Liver (tissue), 9 donors: Measurements from ENCODE around the gene CFAP126. TPM values are rescaled to one million over a fixed set of nuclear protein-coding genes. Genes with fewer than 3 reads are reported as not detected.

ENCODE experiments used
- DNase-seq: peaks from one replicate; pipeline ENCODE4 v3.0.0-alpha.2; 2017; ENCODE audit warnings: low spot score
- H3K27ac ChIP-seq, 2 donors: one replicate each; pipeline ENCODE4 v1.7.0; 2013; ENCODE audit warnings: inconsistent platforms in 2 of 2, low read length in 2 of 2, control low read depth in 1 of 2, low read depth in 1 of 2, mild to moderate bottlenecking in 1 of 2
- H3K27me3 ChIP-seq, 4 donors: one replicate each; pipeline versions ENCODE4 v1.6.1 to v1.7.0; 2013; ENCODE audit warnings: low read length in 3 of 4, inconsistent platforms in 1 of 4, mild to moderate bottlenecking in 1 of 4, moderate library complexity in 1 of 4; ENCODE audit not compliant: control insufficient read depth in 4 of 4, insufficient read depth in 4 of 4
- H3K36me3 ChIP-seq, 4 donors: one replicate each; pipeline versions ENCODE4 v1.6.1 to v1.7.0; 2013; ENCODE audit warnings: low read length in 3 of 4, mild to moderate bottlenecking in 3 of 4, low read depth in 1 of 4, moderate library complexity in 1 of 4; ENCODE audit not compliant: control insufficient read depth in 4 of 4, insufficient read depth in 3 of 4
- H3K4me1 ChIP-seq, 4 donors: one replicate each; pipeline versions ENCODE4 v1.6.1 to v1.7.0; 2013; ENCODE audit warnings: low read length in 3 of 4, mild to moderate bottlenecking in 3 of 4, moderate library complexity in 1 of 4; ENCODE audit not compliant: control insufficient read depth in 4 of 4, insufficient read depth in 4 of 4
- H3K4me3 ChIP-seq, 3 donors: one replicate each; pipeline versions ENCODE4 v1.6.1 to v1.7.0; 2013; ENCODE audit warnings: low read length in 3 of 3, control low read depth in 1 of 3, low read depth in 1 of 3, mild to moderate bottlenecking in 1 of 3
- H3K9ac ChIP-seq, 2 donors: one replicate each; pipeline ENCODE4 v1.7.0; 2013; ENCODE audit warnings: low read length in 2 of 2, mild to moderate bottlenecking in 2 of 2, moderate library complexity in 2 of 2, control low read depth in 1 of 2, low read depth in 1 of 2
- H3K9me3 ChIP-seq, 4 donors: one replicate each; pipeline versions ENCODE4 v1.6.1 to v1.7.0; 2013; ENCODE audit warnings: low read length in 3 of 4; ENCODE audit not compliant: control insufficient read depth in 4 of 4
- EGR1 ChIP-seq, 2 donors: IDR thresholded peaks; 2 replicates each; pipeline ENCODE4 v1.6.1; 2016 to 2018; ENCODE audit warnings: antibody characterized with exemption in 2 of 2, low read depth in 2 of 2
- FOXA1 ChIP-seq: IDR thresholded peaks from 2 replicates; pipeline ENCODE4 v1.6.1; 2016; ENCODE audit warnings: antibody characterized with exemption
- FOXA2 ChIP-seq: IDR thresholded peaks from 2 replicates; pipeline ENCODE4 v1.6.1; 2016; ENCODE audit warnings: antibody characterized with exemption
- GABPA ChIP-seq, 2 donors: IDR thresholded peaks in 1 of 2; conservative IDR thresholded peaks in 1 of 2; 2 replicates each; pipeline ENCODE4 v1.6.1; 2016; ENCODE audit warnings: antibody characterized with exemption in 2 of 2, mild to moderate bottlenecking in 1 of 2, moderate library complexity in 1 of 2
- HNF4A ChIP-seq, 2 donors: conservative IDR thresholded peaks; 2 replicates each; pipeline ENCODE4 v1.6.1; 2016; ENCODE audit warnings: antibody characterized with exemption in 2 of 2, mild to moderate bottlenecking in 2 of 2
- HNF4G ChIP-seq: IDR thresholded peaks from 2 replicates; pipeline ENCODE4 v1.6.1; 2016; ENCODE audit warnings: antibody characterized with exemption
- JUND ChIP-seq, 2 donors: IDR thresholded peaks; 2 replicates each; pipeline ENCODE4 v1.6.1; 2016; ENCODE audit warnings: antibody characterized with exemption in 2 of 2
- MAX ChIP-seq: IDR thresholded peaks from 2 replicates; pipeline ENCODE4 v1.6.1; 2016; ENCODE audit warnings: antibody characterized with exemption
- NR2F2 ChIP-seq: IDR thresholded peaks from 2 replicates; pipeline ENCODE4 v1.6.1; 2016; ENCODE audit warnings: antibody characterized with exemption
- RAD21 ChIP-seq, 2 donors: IDR thresholded peaks; 2 replicates each; pipeline ENCODE4 v1.6.1; 2016; ENCODE audit warnings: antibody characterized with exemption in 2 of 2, mild to moderate bottlenecking in 2 of 2
- RXRA ChIP-seq, 2 donors: IDR thresholded peaks; 2 replicates each; pipeline ENCODE4 v1.6.1; 2017 to 2018; ENCODE audit warnings: antibody characterized with exemption in 2 of 2, mild to moderate bottlenecking in 1 of 2
- SP1 ChIP-seq: IDR thresholded peaks from 2 replicates; pipeline ENCODE4 v1.6.1; 2018; ENCODE audit warnings: antibody characterized with exemption, mild to moderate bottlenecking
- TAF1 ChIP-seq: conservative IDR thresholded peaks from 2 replicates; pipeline ENCODE4 v1.6.1; 2016; ENCODE audit warnings: antibody characterized with exemption, mild to moderate bottlenecking
- YY1 ChIP-seq: IDR thresholded peaks from 2 replicates; pipeline ENCODE4 v1.6.1; 2016; ENCODE audit warnings: antibody characterized with exemption, mild to moderate bottlenecking
- WGBS: extraction: QIAGEN DNeasy Blood & Tissue Kit; methylation state at CpG from one replicate; pipeline ENCODE4 v1.1.7; 2013; 5-methylcytosine and 5-hydroxymethylcytosine counted together
- polyA plus RNA-seq, 2 donors: library from polyadenylated mRNA; stranded (reverse) in 1 of 2; unstranded in 1 of 2; fragments of 200-250 nt in 1 of 2; fragments of >200 nt in 1 of 2; fragmentation: Nextera tagmentation in 1 of 2; extraction: Ambion mirVana in 1 of 2; gene quantifications; one replicate each; pipeline versions ENCODE4 v1.2.1 to v1.2.3, GENCODE V29; 2013 to 2015
- total RNA-seq, 2 donors: library from RNA; depleted of rRNA; stranded (reverse); fragments of >200 nt; gene quantifications; one replicate each; pipeline ENCODE4 v1.2.3, GENCODE V29; 2014
- TF ChIP-seq, protein P1 (sequence below): IDR thresholded peaks from 2 replicates; pipeline ENCODE4 v1.6.1; 2016; ENCODE audit warnings: antibody characterized with exemption
- TF ChIP-seq, protein P2 (sequence below): IDR thresholded peaks from 2 replicates; pipeline ENCODE4 v1.6.1; 2016; ENCODE audit warnings: antibody characterized with exemption, mild to moderate bottlenecking
- TF ChIP-seq, protein P3 (sequence below): fragments of 150-350 bp; IDR thresholded peaks from 2 replicates; pipeline ENCODE4 v1.5.1; 2017; ENCODE audit warnings: improper control_type of control experiment, low read depth, low read length; ENCODE audit not compliant: missing input control
- TF ChIP-seq, protein P4 (sequence below): IDR thresholded peaks from 2 replicates; pipeline ENCODE4 v1.6.1; 2016; ENCODE audit warnings: antibody characterized with exemption
- donor health status: healthy.
- donor health status: healthy.
- donor health status: healthy.
- donor health status: healthy.
- donor health status: healthy.

Gene CFAP126
- total and polyA plus RNA-seq, 4 donors: not detected

DNA sequence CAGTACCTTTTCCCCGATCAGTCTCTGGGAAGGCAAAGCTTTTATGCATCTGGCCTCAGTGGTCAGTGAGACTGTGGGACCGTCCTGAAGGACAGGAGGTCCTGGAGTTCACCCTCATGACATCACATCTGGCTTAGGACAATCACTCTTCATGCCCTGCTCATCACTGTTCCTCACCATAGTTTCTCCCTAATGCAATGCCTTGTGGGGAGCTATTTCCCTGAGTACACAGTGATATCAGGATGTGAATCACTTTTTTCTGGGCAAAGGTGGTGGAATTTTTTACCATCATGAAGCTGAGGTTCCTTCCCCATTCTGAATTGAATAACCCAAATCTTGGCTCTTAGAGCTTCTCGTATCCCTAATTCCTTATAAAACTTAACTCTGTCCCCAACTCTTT lies 34.8 kb upstream of the CFAP126 start:
- TF ChIP-seq, protein P1, sequence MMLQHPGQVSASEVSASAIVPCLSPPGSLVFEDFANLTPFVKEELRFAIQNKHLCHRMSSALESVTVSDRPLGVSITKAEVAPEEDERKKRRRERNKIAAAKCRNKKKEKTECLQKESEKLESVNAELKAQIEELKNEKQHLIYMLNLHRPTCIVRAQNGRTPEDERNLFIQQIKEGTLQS: no peak
- TF ChIP-seq EGR1 (IDR thresholded peaks at IDR 0.05; ENCODE audit: low read depth in 2 of 2): no peak
- TF ChIP-seq JUND (IDR thresholded peaks at IDR 0.05): no peak
- no peak for TF ChIP-seq GABPA (IDR thresholded peaks at IDR 0.05 in 1 of 2, conservative IDR thresholded peaks at IDR 0.05 in 1 of 2)
- TF ChIP-seq, protein P2, sequence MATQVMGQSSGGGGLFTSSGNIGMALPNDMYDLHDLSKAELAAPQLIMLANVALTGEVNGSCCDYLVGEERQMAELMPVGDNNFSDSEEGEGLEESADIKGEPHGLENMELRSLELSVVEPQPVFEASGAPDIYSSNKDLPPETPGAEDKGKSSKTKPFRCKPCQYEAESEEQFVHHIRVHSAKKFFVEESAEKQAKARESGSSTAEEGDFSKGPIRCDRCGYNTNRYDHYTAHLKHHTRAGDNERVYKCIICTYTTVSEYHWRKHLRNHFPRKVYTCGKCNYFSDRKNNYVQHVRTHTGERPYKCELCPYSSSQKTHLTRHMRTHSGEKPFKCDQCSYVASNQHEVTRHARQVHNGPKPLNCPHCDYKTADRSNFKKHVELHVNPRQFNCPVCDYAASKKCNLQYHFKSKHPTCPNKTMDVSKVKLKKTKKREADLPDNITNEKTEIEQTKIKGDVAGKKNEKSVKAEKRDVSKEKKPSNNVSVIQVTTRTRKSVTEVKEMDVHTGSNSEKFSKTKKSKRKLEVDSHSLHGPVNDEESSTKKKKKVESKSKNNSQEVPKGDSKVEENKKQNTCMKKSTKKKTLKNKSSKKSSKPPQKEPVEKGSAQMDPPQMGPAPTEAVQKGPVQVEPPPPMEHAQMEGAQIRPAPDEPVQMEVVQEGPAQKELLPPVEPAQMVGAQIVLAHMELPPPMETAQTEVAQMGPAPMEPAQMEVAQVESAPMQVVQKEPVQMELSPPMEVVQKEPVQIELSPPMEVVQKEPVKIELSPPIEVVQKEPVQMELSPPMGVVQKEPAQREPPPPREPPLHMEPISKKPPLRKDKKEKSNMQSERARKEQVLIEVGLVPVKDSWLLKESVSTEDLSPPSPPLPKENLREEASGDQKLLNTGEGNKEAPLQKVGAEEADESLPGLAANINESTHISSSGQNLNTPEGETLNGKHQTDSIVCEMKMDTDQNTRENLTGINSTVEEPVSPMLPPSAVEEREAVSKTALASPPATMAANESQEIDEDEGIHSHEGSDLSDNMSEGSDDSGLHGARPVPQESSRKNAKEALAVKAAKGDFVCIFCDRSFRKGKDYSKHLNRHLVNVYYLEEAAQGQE: no peak
- TF ChIP-seq HNF4A (conservative IDR thresholded peaks at IDR 0.05): no peak
- no peak for TF ChIP-seq RXRA (IDR thresholded peaks at IDR 0.05)
- TF ChIP-seq, protein P3, sequence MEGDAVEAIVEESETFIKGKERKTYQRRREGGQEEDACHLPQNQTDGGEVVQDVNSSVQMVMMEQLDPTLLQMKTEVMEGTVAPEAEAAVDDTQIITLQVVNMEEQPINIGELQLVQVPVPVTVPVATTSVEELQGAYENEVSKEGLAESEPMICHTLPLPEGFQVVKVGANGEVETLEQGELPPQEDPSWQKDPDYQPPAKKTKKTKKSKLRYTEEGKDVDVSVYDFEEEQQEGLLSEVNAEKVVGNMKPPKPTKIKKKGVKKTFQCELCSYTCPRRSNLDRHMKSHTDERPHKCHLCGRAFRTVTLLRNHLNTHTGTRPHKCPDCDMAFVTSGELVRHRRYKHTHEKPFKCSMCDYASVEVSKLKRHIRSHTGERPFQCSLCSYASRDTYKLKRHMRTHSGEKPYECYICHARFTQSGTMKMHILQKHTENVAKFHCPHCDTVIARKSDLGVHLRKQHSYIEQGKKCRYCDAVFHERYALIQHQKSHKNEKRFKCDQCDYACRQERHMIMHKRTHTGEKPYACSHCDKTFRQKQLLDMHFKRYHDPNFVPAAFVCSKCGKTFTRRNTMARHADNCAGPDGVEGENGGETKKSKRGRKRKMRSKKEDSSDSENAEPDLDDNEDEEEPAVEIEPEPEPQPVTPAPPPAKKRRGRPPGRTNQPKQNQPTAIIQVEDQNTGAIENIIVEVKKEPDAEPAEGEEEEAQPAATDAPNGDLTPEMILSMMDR: no peak
- no peak for TF ChIP-seq HNF4G
- TF ChIP-seq TAF1: no peak
- TF ChIP-seq, protein P4, sequence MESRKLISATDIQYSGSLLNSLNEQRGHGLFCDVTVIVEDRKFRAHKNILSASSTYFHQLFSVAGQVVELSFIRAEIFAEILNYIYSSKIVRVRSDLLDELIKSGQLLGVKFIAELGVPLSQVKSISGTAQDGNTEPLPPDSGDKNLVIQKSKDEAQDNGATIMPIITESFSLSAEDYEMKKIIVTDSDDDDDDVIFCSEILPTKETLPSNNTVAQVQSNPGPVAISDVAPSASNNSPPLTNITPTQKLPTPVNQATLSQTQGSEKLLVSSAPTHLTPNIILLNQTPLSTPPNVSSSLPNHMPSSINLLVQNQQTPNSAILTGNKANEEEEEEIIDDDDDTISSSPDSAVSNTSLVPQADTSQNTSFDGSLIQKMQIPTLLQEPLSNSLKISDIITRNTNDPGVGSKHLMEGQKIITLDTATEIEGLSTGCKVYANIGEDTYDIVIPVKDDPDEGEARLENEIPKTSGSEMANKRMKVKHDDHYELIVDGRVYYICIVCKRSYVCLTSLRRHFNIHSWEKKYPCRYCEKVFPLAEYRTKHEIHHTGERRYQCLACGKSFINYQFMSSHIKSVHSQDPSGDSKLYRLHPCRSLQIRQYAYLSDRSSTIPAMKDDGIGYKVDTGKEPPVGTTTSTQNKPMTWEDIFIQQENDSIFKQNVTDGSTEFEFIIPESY: no peak
- TF ChIP-seq FOXA2: no peak
- TF ChIP-seq FOXA1: no peak
- no peak for DNase-seq
- no peak overlapping the region for H3K9ac ChIP-seq
- no peaks in the 10 kb centered on the region for H3K9me3 ChIP-seq
- H3K4me3 ChIP-seq: no peak overlapping the region
- no peaks in the 10 kb centered on the region for H3K36me3 ChIP-seq
- H3K27ac ChIP-seq: no peak overlapping the region
- no peaks in the 10 kb centered on the region for H3K27me3 ChIP-seq
- 95% methylated on average over 3 of the region's 3 CpGs for WGBS
- peaks cover 0 to 7% (median 2%) of the 10 kb centered on the region in 4 donors for H3K4me1 ChIP-seq

DNA sequence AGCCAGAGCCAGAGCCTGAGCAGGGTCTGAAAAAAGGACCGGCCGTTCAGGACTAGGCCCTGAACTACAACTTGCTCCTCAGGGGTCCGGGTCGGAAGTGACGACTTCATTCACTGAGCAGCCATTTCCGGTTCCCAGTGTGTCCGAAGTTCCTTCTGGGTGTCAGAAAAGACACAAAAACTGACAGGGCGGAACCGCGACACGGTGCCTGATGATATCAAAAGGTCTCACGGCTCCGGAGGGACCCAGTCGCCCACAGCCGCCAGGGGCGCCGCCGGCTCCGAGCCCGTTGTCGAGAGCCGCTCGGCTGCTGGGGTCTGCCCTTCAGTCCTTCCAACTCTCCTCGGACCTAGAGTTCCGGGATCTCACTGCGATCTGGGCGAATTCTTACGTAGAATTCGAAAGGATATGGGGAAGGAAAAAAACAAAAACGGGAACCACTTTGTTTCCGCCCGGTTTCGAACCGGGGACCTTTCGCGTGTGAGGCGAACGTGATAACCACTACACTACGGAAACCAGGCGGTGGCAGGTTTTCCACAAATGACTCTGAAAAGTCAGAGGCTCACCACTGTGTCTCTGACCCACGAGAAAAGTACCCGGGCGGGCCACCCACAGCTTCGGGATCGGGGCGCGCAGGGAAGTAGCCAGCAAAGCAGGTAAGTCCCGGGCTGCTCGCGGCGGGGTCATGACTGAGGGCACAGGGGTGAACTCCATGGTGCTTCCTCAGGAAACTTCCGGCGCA lies 31.8 kb upstream of the CFAP126 start:
- WGBS: under 1% methylated on average over 53 of the region's 53 CpGs
- Histone ChIP-seq H3K4me1 (peaks cover 0 to 7% (median 2%) of the 10 kb centered on the region in 4 donors), H3K9me3 (no peaks in the 10 kb centered on the region), H3K27me3 (no peaks in the 10 kb centered on the region), H3K9ac (peak overlapping the region; percentile 93 to 96), H3K36me3 (no peaks in the 10 kb centered on the region), H3K4me3 (peak overlapping the region; percentile 59 to 85 (median 81)), H3K27ac (peak overlapping the region; percentile 94 to 97)
- peak; percentile 96 for DNase-seq
- TF ChIP-seq, protein P4: peak; percentile 74
- TF ChIP-seq TAF1 (peak; percentile 77), NR2F2 (peak; percentile 93), GABPA (IDR thresholded peaks at IDR 0.05 in 1 of 2, conservative IDR thresholded peaks at IDR 0.05 in 1 of 2) (peak; percentile 92 to 94), HNF4G (no peak), JUND (IDR thresholded peaks at IDR 0.05) (no peak), HNF4A (conservative IDR thresholded peaks at IDR 0.05) (peak; percentile 9 to 46), RAD21 (IDR thresholded peaks at IDR 0.05) (no peak), YY1 (peak; percentile 95), MAX (peak; percentile 95), FOXA1 (no peak), EGR1 (IDR thresholded peaks at IDR 0.05; ENCODE audit: low read depth in 2 of 2) (peak in 1 of 2 donors; percentile 88), SP1 (peak; percentile 69), FOXA2 (peak; percentile 10)
- TF ChIP-seq, protein P3: peak; percentile 25
